Measurements from ENCODE around the gene RHEBL1. TPM values are rescaled to one million over a fixed set of nuclear protein-coding genes. Genes with fewer than 3 reads are reported as not detected.

Gene RHEBL1
- total RNA-seq, 2 experiments from 2014 or later, result 5.1 to 6.0 TPM

DNA sequence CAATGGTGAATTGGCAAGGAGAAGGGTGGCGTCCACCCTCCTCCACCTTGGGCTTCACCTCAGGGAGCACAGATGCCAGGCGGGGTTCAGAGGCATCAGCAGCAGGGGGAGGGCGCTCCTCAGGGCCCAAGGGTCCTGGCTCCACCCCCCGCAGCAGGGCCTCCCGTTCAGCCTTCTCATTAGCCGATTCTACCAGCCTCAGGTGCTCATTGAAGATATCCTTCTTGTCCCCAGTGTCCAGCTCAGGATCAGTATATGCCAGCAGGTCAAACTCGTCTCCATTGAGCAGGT is 31.9 kb downstream of the RHEBL1 start:
- H3K36me3 ChIP-seq (ENCODE audit: insufficient read depth, low read length), result peaks cover 87% of the 10 kb centered on the region
- H3K9me3 ChIP-seq (ENCODE audit: control insufficient read depth in 1 of 2, insufficient read depth in 1 of 2, low read length in 2 of 2), result no peaks in the 10 kb centered on the region
- peaks cover 3% of the 10 kb centered on the region for H3K4me1 ChIP-seq (ENCODE audit: insufficient read depth, low read length)
- no peak overlapping the region for H3K27ac ChIP-seq (ENCODE audit: low read depth in 1 of 2, low read length in 2 of 2)
- DNase-seq (no peak), ATAC-seq (ENCODE audit: poor library complexity) (no peak)
- TF ChIP-seq, protein P1, sequence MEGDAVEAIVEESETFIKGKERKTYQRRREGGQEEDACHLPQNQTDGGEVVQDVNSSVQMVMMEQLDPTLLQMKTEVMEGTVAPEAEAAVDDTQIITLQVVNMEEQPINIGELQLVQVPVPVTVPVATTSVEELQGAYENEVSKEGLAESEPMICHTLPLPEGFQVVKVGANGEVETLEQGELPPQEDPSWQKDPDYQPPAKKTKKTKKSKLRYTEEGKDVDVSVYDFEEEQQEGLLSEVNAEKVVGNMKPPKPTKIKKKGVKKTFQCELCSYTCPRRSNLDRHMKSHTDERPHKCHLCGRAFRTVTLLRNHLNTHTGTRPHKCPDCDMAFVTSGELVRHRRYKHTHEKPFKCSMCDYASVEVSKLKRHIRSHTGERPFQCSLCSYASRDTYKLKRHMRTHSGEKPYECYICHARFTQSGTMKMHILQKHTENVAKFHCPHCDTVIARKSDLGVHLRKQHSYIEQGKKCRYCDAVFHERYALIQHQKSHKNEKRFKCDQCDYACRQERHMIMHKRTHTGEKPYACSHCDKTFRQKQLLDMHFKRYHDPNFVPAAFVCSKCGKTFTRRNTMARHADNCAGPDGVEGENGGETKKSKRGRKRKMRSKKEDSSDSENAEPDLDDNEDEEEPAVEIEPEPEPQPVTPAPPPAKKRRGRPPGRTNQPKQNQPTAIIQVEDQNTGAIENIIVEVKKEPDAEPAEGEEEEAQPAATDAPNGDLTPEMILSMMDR (IDR thresholded peaks at IDR 0.05), result no peak
- no peaks in the 10 kb centered on the region for H3K27me3 Mint-ChIP-seq
- no peaks in the 10 kb centered on the region for H3K4me1 Mint-ChIP-seq (ENCODE audit: low read depth)
- H3K36me3 Mint-ChIP-seq (ENCODE audit: low read depth), result peaks cover 85% of the 10 kb centered on the region
- H3K4me3 ChIP-seq (ENCODE audit: low read length), result no peak overlapping the region
- ChIA-PET CTCF (interaction anchor here (1.0 to 1.3 kb wide), 2 partner anchors 18 to 51 kb away, joined by 3 to 5 read pairs; no protein-coding TSS in a partner anchor), POLR2A (interaction anchor here (1.1 kb wide), 1 partner anchor 93 kb away, joined by 4 read pairs; the partner anchor contains the start of gene TUBA1B)
- no peak overlapping the region for H3K4me3 Mint-ChIP-seq
- no peaks in the 10 kb centered on the region for H3K27me3 ChIP-seq (ENCODE audit: control insufficient read depth in 1 of 2, insufficient read depth in 2 of 2, low read length in 2 of 2)
- intact Hi-C loops (cut with DNase I, micrococcal nuclease), result no loop called here
- H3K27ac Mint-ChIP-seq, result no peak overlapping the region
- H3K9me3 Mint-ChIP-seq, result no peaks in the 10 kb centered on the region

- H3K4me3 Mint-ChIP-seq, result no peak overlapping the region
- no peaks in the 10 kb centered on the region for H3K4me1 Mint-ChIP-seq (ENCODE audit: low read depth)
- Histone ChIP-seq H3K27ac (ENCODE audit: low read depth in 1 of 2, low read length in 2 of 2) (no peak overlapping the region), H3K36me3 (ENCODE audit: insufficient read depth, low read length) (peaks cover 87% of the 10 kb centered on the region), H3K27me3 (ENCODE audit: control insufficient read depth in 1 of 2, insufficient read depth in 2 of 2, low read length in 2 of 2) (no peaks in the 10 kb centered on the region), H3K4me1 (ENCODE audit: insufficient read depth, low read length) (peaks cover 2% of the 10 kb centered on the region), H3K9me3 (ENCODE audit: control insufficient read depth in 1 of 2, insufficient read depth in 1 of 2, low read length in 2 of 2) (no peaks in the 10 kb centered on the region), H3K4me3 (ENCODE audit: low read length) (no peak overlapping the region)
- no peaks in the 10 kb centered on the region for H3K27me3 Mint-ChIP-seq
- ATAC-seq (ENCODE audit: poor library complexity) (no peak), DNase-seq (no peak)
- CTCF ChIA-PET, result interaction anchor here (0.8 to 1.3 kb wide), 3 partner anchors 17 to 51 kb away, joined by 3 to 5 read pairs (median 3); no protein-coding TSS in a partner anchor
- intact Hi-C loops (cut with DNase I, micrococcal nuclease), result no loop called here
- H3K36me3 Mint-ChIP-seq (ENCODE audit: low read depth), result peaks cover 85% of the 10 kb centered on the region
- H3K27ac Mint-ChIP-seq, result no peak overlapping the region
- POLR2A ChIA-PET, result interaction anchor here (1.1 kb wide), 1 partner anchor 93 kb away, joined by 4 read pairs; the partner anchor contains the start of gene TUBA1B
- H3K9me3 Mint-ChIP-seq, result no peaks in the 10 kb centered on the region
- TF ChIP-seq, protein P1 (IDR thresholded peaks at IDR 0.05), result no peak
Measured at GRCh38 chr12:49037111-49037946, 32.5 kb downstream of the RHEBL1 start.

GRCh38 chr12:49036029-49036428 is 33.8 kb downstream of the RHEBL1 start:
- intact Hi-C loops (cut with DNase I, micrococcal nuclease), result no loop called here
- DNase-seq (no peak), ATAC-seq (ENCODE audit: poor library complexity) (no peak)
- Histone ChIP-seq H3K4me3 (ENCODE audit: low read length) (no peak overlapping the region), H3K27ac (ENCODE audit: low read depth in 1 of 2, low read length in 2 of 2) (no peak overlapping the region), H3K27me3 (ENCODE audit: control insufficient read depth in 1 of 2, insufficient read depth in 2 of 2, low read length in 2 of 2) (no peaks in the 10 kb centered on the region), H3K36me3 (ENCODE audit: insufficient read depth, low read length) (peaks cover 87% of the 10 kb centered on the region), H3K9me3 (ENCODE audit: control insufficient read depth in 1 of 2, insufficient read depth in 1 of 2, low read length in 2 of 2) (no peaks in the 10 kb centered on the region), H3K4me1 (ENCODE audit: insufficient read depth, low read length) (no peaks in the 10 kb centered on the region)
- Mint-ChIP-seq H3K4me1 (ENCODE audit: low read depth) (no peaks in the 10 kb centered on the region), H3K27me3 (no peaks in the 10 kb centered on the region), H3K4me3 (no peak overlapping the region), H3K36me3 (ENCODE audit: low read depth) (peaks cover 79% of the 10 kb centered on the region), H3K27ac (no peak overlapping the region), H3K9me3 (no peaks in the 10 kb centered on the region)
- ChIA-PET CTCF (interaction anchor here (0.7 kb wide), 1 partner anchor 17 kb away, joined by 4 read pairs; no protein-coding TSS in a partner anchor), POLR2A (no interaction called here)
- TF ChIP-seq, protein P1 (IDR thresholded peaks at IDR 0.05), result no peak
